Hepatocyte (in vitro differentiated cells): ENCODE measurements around the gene ZDHHC1. TPM values are rescaled to one million over a fixed set of nuclear protein-coding genes. Genes with fewer than 3 reads are reported as not detected.

Source experiments
- DNase-seq: peaks from one replicate; pipeline ENCODE4 v3.0.0-alpha.2; 2016; ENCODE audit warnings: low spot score
- H2AFZ ChIP-seq: fragments of 200-600 bp; sonication (generic); 2 replicates; pipeline ENCODE4 v1.6.0; 2016; ENCODE audit warnings: antibody characterized with exemption, mild to moderate bottlenecking
- H3K27ac ChIP-seq: fragments of 200-600 bp; sonication (generic); 2 replicates; pipeline ENCODE4 v1.5.1; 2016; ENCODE audit warnings: mild to moderate bottlenecking
- H3K27me3 ChIP-seq: fragments of 200-600 bp; sonication (generic); 2 replicates; pipeline ENCODE4 v1.6.1; 2016
- H3K36me3 ChIP-seq: fragments of 200-600 bp; sonication (generic); replicated peaks from 2 replicates; pipeline ENCODE4 v1.5.1; 2016; ENCODE audit warnings: low read depth; ENCODE audit not compliant: insufficient read depth
- H3K4me1 ChIP-seq: fragments of 200-600 bp; sonication (generic); 2 replicates; pipeline ENCODE4 v1.5.1; 2016; ENCODE audit warnings: mild to moderate bottlenecking, moderate library complexity; ENCODE audit not compliant: insufficient read depth
- H3K4me2 ChIP-seq: fragments of 200-600 bp; sonication (generic); 2 replicates; pipeline ENCODE4 v1.6.0; 2016
- H3K4me3 ChIP-seq: fragments of 200-600 bp; sonication (generic); 2 replicates; pipeline ENCODE4 v1.5.1; 2016; ENCODE audit warnings: mild to moderate bottlenecking
- H3K79me2 ChIP-seq: fragments of 200-600 bp; sonication (generic); 2 replicates; pipeline ENCODE4 v1.6.0; 2017; ENCODE audit warnings: mild to moderate bottlenecking
- H3K9me2 ChIP-seq: fragments of 200-600 bp; sonication (generic); replicated peaks from 2 replicates; pipeline ENCODE4 v1.6.0; 2017; ENCODE audit warnings: mild to moderate bottlenecking; ENCODE audit not compliant: insufficient read depth
- H3K9me3 ChIP-seq: fragments of 200-600 bp; sonication (generic); 2 replicates; pipeline ENCODE4 v1.5.1; 2016; ENCODE audit warnings: low read depth, mild to moderate bottlenecking
- H4K20me1 ChIP-seq: fragments of 200-600 bp; sonication (generic); 2 replicates; pipeline ENCODE4 v1.6.0; 2016; ENCODE audit warnings: mild to moderate bottlenecking; ENCODE audit not compliant: insufficient read depth, poor library complexity, severe bottlenecking
- EZH2 ChIP-seq: fragments of 200-600 bp; sonication (generic); IDR thresholded peaks from 2 replicates; pipeline ENCODE4 v1.6.1; 2016; ENCODE audit warnings: antibody characterized with exemption, mild to moderate bottlenecking, borderline replicate concordance
- EZH2phosphoT487 ChIP-seq: fragments of 200-600 bp; sonication (generic); IDR thresholded peaks from one replicate; pipeline ENCODE4 v1.6.1; 2018; ENCODE audit warnings: antibody characterized with exemption, mild to moderate bottlenecking, low read depth, moderate library complexity; ENCODE audit not compliant: unreplicated experiment, severe bottlenecking
- WGBS: methylation state at CpG from one replicate; pipeline ENCODE4 v1.1.6; 2016; ENCODE audit warnings: low lambda C conversion rate; ENCODE audit errors: missing lambda C conversion rate; 5-methylcytosine and 5-hydroxymethylcytosine counted together
- polyA plus RNA-seq: library from polyadenylated mRNA; unstranded; fragments of >200 nt; fragmentation: Nextera tagmentation; extraction: Ambion mirVana; gene quantifications from 2 replicates; pipeline ENCODE4 v1.2.1, GENCODE V29; 2016
- total RNA-seq: library from RNA; depleted of rRNA; stranded (reverse); fragments of >200 nt; gene quantifications from 2 replicates; pipeline ENCODE4 v1.2.3, GENCODE V29; 2014
- TF ChIP-seq, protein P1 (sequence below): fragments of 200-600 bp; sonication (generic); IDR thresholded peaks from 2 replicates; pipeline ENCODE4 v1.5.1; 2016; ENCODE audit warnings: antibody characterized with exemption, mild to moderate bottlenecking; ENCODE audit not compliant: poor library complexity

ZDHHC1 gene
- total and polyA plus RNA-seq, 2 experiments from 2014 or later = 5.9 to 10.6 TPM

DNA sequence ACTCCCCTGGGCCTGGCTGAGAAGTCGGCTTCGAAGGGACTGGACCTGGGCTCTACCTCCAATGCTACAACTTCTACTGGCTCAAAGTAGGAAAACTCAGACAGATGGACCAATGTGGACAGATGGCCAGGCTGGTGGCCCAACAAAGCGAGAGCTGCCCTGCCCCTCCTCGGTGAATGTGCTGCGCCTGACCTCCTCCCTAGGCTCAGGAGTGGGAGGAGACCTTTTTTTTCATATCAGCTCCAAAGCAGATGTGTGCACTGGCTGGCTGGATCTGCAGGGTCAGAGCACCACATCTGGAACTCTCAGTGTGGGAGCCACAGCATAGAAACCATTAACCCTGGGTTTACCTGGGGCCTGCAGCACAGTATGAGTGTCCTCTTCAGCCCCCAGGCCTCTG is 43.9 kb upstream of the ZDHHC1 start:
- H3K9me3 ChIP-seq = no peaks in the 10 kb centered on the region
- WGBS = 85% methylated on average over 5 of the region's 5 CpGs
- TF ChIP-seq EZH2phosphoT487 = no peak
- TF ChIP-seq, protein P1, sequence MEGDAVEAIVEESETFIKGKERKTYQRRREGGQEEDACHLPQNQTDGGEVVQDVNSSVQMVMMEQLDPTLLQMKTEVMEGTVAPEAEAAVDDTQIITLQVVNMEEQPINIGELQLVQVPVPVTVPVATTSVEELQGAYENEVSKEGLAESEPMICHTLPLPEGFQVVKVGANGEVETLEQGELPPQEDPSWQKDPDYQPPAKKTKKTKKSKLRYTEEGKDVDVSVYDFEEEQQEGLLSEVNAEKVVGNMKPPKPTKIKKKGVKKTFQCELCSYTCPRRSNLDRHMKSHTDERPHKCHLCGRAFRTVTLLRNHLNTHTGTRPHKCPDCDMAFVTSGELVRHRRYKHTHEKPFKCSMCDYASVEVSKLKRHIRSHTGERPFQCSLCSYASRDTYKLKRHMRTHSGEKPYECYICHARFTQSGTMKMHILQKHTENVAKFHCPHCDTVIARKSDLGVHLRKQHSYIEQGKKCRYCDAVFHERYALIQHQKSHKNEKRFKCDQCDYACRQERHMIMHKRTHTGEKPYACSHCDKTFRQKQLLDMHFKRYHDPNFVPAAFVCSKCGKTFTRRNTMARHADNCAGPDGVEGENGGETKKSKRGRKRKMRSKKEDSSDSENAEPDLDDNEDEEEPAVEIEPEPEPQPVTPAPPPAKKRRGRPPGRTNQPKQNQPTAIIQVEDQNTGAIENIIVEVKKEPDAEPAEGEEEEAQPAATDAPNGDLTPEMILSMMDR = no peak
- no peak for DNase-seq
- H2AFZ ChIP-seq = no peak overlapping the region
- no peak overlapping the region for H3K27ac ChIP-seq
- H3K79me2 ChIP-seq = peaks cover 78% of the 10 kb centered on the region
- peaks cover 90% of the 10 kb centered on the region for H4K20me1 ChIP-seq
- no peaks in the 10 kb centered on the region for H3K9me2 ChIP-seq
- H3K4me3 ChIP-seq = no peak overlapping the region
- no peak overlapping the region for H3K4me2 ChIP-seq
- no peaks in the 10 kb centered on the region for H3K27me3 ChIP-seq
- peaks cover 44% of the 10 kb centered on the region for H3K4me1 ChIP-seq
- no peaks in the 10 kb centered on the region for H3K36me3 ChIP-seq

GRCh38 chr16:67459861-67460150 is 43.5 kb upstream of the ZDHHC1 start:
- Histone ChIP-seq H3K79me2 (peaks cover 77% of the 10 kb centered on the region), H3K27me3 (no peaks in the 10 kb centered on the region), H3K27ac (no peak overlapping the region), H3K4me1 (peaks cover 44% of the 10 kb centered on the region), H3K9me3 (no peaks in the 10 kb centered on the region), H3K36me3 (no peaks in the 10 kb centered on the region), H3K4me3 (no peak overlapping the region), H3K4me2 (no peak overlapping the region), H3K9me2 (no peaks in the 10 kb centered on the region), H4K20me1 (peaks cover 86% of the 10 kb centered on the region), H2AFZ (no peak overlapping the region)
- TF ChIP-seq, protein P1 = no peak
- no peak for TF ChIP-seq EZH2phosphoT487
- TF ChIP-seq EZH2 = no peak
- DNase-seq = no peak
- 100% methylated on average over 3 of the region's 3 CpGs for WGBS

GRCh38 chr16:67459066-67459860 is 43.0 kb upstream of the ZDHHC1 start:
- H3K79me2 ChIP-seq = peaks cover 76% of the 10 kb centered on the region
- no peak overlapping the region for H2AFZ ChIP-seq
- peaks cover 44% of the 10 kb centered on the region for H3K4me1 ChIP-seq

More at GRCh38 chr16:67459066-67459860, 43.0 kb upstream of the ZDHHC1 start:
- peaks cover 86% of the 10 kb centered on the region for H4K20me1 ChIP-seq
- H3K9me3 ChIP-seq = no peaks in the 10 kb centered on the region
- no peak overlapping the region for H3K27ac ChIP-seq
- no peak overlapping the region for H3K4me3 ChIP-seq
- H3K36me3 ChIP-seq = no peaks in the 10 kb centered on the region
- 77% methylated on average over 7 of the region's 7 CpGs for WGBS
- no peak for DNase-seq
- no peak for TF ChIP-seq EZH2
- no peak for TF ChIP-seq EZH2phosphoT487
- TF ChIP-seq, protein P1 = no peak
- H3K9me2 ChIP-seq = no peaks in the 10 kb centered on the region
- H3K4me2 ChIP-seq = no peak overlapping the region
- no peaks in the 10 kb centered on the region for H3K27me3 ChIP-seq
